IMR-90 (cell line): Measurements from ENCODE around the gene TGFBRAP1. TPM values are rescaled to one million over a fixed set of nuclear protein-coding genes. Genes with fewer than 3 reads are reported as not detected.

Experiments used
- ATAC-seq: fragments of 200-7000 bp; cut with Tn5 transposase; 2 replicates; pipeline ENCODE4 v1.9.1; 2020; ENCODE audit warnings: low read depth, mild to moderate bottlenecking, moderate library complexity
- BruUV-seq: library from RNA; stranded (reverse); fragments of 400-500 nt; replicated peaks from 2 replicates; lab custom pipeline; 2021; lab: Mats Ljungman, UMichigan
- CTCF ChIA-PET: fragments of 300-600 bp; formaldehyde crosslinking; extraction: SDS; loops from one replicate; lab custom pipeline; 2021; ENCODE audit warnings: antibody characterized with exemption; lab: Yijun Ruan, JAX
- POLR2A ChIA-PET: fragments of 300-600 bp; sonication (Branson Sonifier 250); formaldehyde crosslinking; loops from one replicate; lab custom pipeline; 2022; ENCODE audit warnings: antibody characterized with exemption; ENCODE audit not compliant: unreplicated experiment; lab: Charles Lee
- DNase-seq: peaks from one replicate; pipeline ENCODE4 v3.0.0; 2013
- H2AFZ ChIP-seq: replicated peaks from 2 replicates; pipeline ENCODE3; 2013; ENCODE audit warnings: low read length, mild to moderate bottlenecking; ENCODE audit not compliant: poor library complexity
- H2AK5ac ChIP-seq: 2 replicates; pipeline ENCODE4 v1.6.1; 2013; ENCODE audit warnings: low read depth, low read length, inconsistent platforms
- H2AK9ac ChIP-seq: replicated peaks from 2 replicates; pipeline ENCODE3; 2013; ENCODE audit warnings: mild to moderate bottlenecking, low read depth, low read length, moderate library complexity; ENCODE audit not compliant: poor library complexity
- H2BK120ac ChIP-seq: 2 replicates; pipeline ENCODE4 v1.6.1; 2013; ENCODE audit warnings: low read depth, low read length, inconsistent platforms
- H2BK15ac ChIP-seq: 3 replicates; pipeline ENCODE4 v1.6.1; 2013; ENCODE audit warnings: low read depth, low read length, inconsistent platforms
- H2BK20ac ChIP-seq: 2 replicates; pipeline ENCODE4 v1.6.1; 2013; ENCODE audit warnings: low read depth, mild to moderate bottlenecking, inconsistent platforms, low read length, moderate library complexity
- H2BK5ac ChIP-seq: 2 replicates; pipeline ENCODE4 v1.6.1; 2013; ENCODE audit warnings: mild to moderate bottlenecking, low read depth, low read length, inconsistent platforms; ENCODE audit not compliant: poor library complexity, severe bottlenecking
- H3K14ac ChIP-seq: replicated peaks from 2 replicates; pipeline ENCODE4 v1.6.1; 2013; ENCODE audit warnings: low read depth, low read length, inconsistent platforms
- H3K18ac ChIP-seq: 2 replicates; pipeline ENCODE4 v1.6.1; 2013; ENCODE audit warnings: low read depth, low read length, control low read depth
- H3K23ac ChIP-seq: 2 replicates; pipeline ENCODE4 v1.6.1; 2013; ENCODE audit warnings: low read depth, low read length, inconsistent platforms
- H3K27ac ChIP-seq: 2 replicates; pipeline ENCODE4 v1.5.1; 2013; ENCODE audit warnings: mild to moderate bottlenecking, control low read depth, low read length; ENCODE audit not compliant: insufficient read depth
- H3K27me3 ChIP-seq: 2 replicates; pipeline ENCODE4 v1.6.1; 2013; ENCODE audit warnings: low read length; ENCODE audit not compliant: control insufficient read depth, insufficient read depth
- H3K36me3 ChIP-seq: 2 replicates; pipeline ENCODE4 v1.6.1; 2013; ENCODE audit warnings: low read length, mixed read lengths; ENCODE audit not compliant: control insufficient read depth, insufficient read depth
- H3K4ac ChIP-seq: 2 replicates; pipeline ENCODE4 v1.6.1; 2013; ENCODE audit warnings: low read depth, low read length, inconsistent platforms
- H3K4me1 ChIP-seq: 2 replicates; pipeline ENCODE4 v1.6.1; 2013; ENCODE audit warnings: low read length, mixed read lengths; ENCODE audit not compliant: control insufficient read depth, insufficient read depth
- H3K4me2 ChIP-seq: 2 replicates; pipeline ENCODE4 v1.6.1; 2013; ENCODE audit warnings: low read depth, mild to moderate bottlenecking, control low read depth, low read length, moderate library complexity
- H3K4me3 ChIP-seq: 2 replicates; pipeline ENCODE4 v1.5.1; 2013; ENCODE audit warnings: low read depth, mild to moderate bottlenecking, control low read depth, low read length, moderate library complexity; ENCODE audit not compliant: insufficient read depth
- H3K56ac ChIP-seq: 2 replicates; pipeline ENCODE4 v1.6.1; 2013; ENCODE audit warnings: low read length, inconsistent platforms; ENCODE audit not compliant: insufficient read depth; ENCODE audit errors: extremely low read depth
- H3K79me1 ChIP-seq, 2 experiments: 2 replicates each; pipeline ENCODE4 v1.6.1; 2013; ENCODE audit warnings: low read length in 2 of 2, inconsistent platforms in 1 of 2, low read depth in 1 of 2
- H3K9ac ChIP-seq: 2 replicates; pipeline ENCODE4 v1.6.1; 2013; ENCODE audit warnings: low read depth, low read length, control low read depth
- H3K9me1 ChIP-seq: 2 replicates; pipeline ENCODE4 v1.6.1; 2013; ENCODE audit warnings: low read length, inconsistent platforms; ENCODE audit not compliant: insufficient read depth
- H3K9me3 ChIP-seq: 2 replicates; pipeline ENCODE4 v1.6.1; 2013; ENCODE audit warnings: low read length; ENCODE audit not compliant: control insufficient read depth, insufficient read depth
- H4K20me1 ChIP-seq: 2 replicates; pipeline ENCODE4 v1.6.1; 2013; ENCODE audit warnings: low read length, inconsistent platforms; ENCODE audit not compliant: insufficient read depth
- H4K5ac ChIP-seq: 2 replicates; pipeline ENCODE4 v1.6.1; 2013; ENCODE audit warnings: mild to moderate bottlenecking, low read depth, low read length, control low read depth
- H4K8ac ChIP-seq, 2 experiments: 2 replicates each; pipeline ENCODE4 v1.6.1; 2013; ENCODE audit warnings: low read depth in 2 of 2, low read length in 2 of 2, control low read depth in 1 of 2, inconsistent platforms in 1 of 2
- H4K91ac ChIP-seq: 2 replicates; pipeline ENCODE4 v1.6.1; 2013; ENCODE audit warnings: low read depth, low read length, inconsistent platforms; ENCODE audit not compliant: insufficient read depth
- BHLHE40 ChIP-seq: fragments of 150-350 bp; IDR thresholded peaks from 2 replicates; pipeline ENCODE4 v1.6.1; 2016; ENCODE audit warnings: mild to moderate bottlenecking, low read depth, low read length
- CEBPB ChIP-seq: IDR thresholded peaks from 2 replicates; pipeline ENCODE4 v1.6.1; 2012; ENCODE audit warnings: low read depth, low read length, improper control_type of control experiment
- CHD1 ChIP-seq: IDR thresholded peaks from 2 replicates; pipeline ENCODE4 v1.6.1; 2012; ENCODE audit warnings: low read depth, low read length, improper control_type of control experiment
- FOS ChIP-seq: fragments of 150-350 bp; IDR thresholded peaks from 2 replicates; pipeline ENCODE4 v1.6.1; 2016; ENCODE audit warnings: low read depth, low read length
- MAFK ChIP-seq: IDR thresholded peaks from 2 replicates; pipeline ENCODE4 v1.6.1; 2012; ENCODE audit warnings: low read depth, low read length, improper control_type of control experiment
- MAZ ChIP-seq: IDR thresholded peaks from 2 replicates; pipeline ENCODE4 v1.6.1; 2012; ENCODE audit warnings: low read depth, mild to moderate bottlenecking, low read length, improper control_type of control experiment, moderate library complexity, borderline replicate concordance
- RAD21 ChIP-seq: IDR thresholded peaks from 2 replicates; pipeline ENCODE4 v1.6.1; 2012; ENCODE audit warnings: low read length, improper control_type of control experiment
- RCOR1 ChIP-seq: IDR thresholded peaks from 2 replicates; pipeline ENCODE4 v1.6.1; 2012; ENCODE audit warnings: mild to moderate bottlenecking, low read length, improper control_type of control experiment; ENCODE audit not compliant: insufficient replicate concordance
- RFX5 ChIP-seq: IDR thresholded peaks from 2 replicates; pipeline ENCODE4 v1.8.0; 2012; ENCODE audit warnings: low read depth, mild to moderate bottlenecking, low read length, moderate library complexity
- SMC3 ChIP-seq: fragments of 150-350 bp; IDR thresholded peaks from 2 replicates; pipeline ENCODE4 v1.6.1; 2016; ENCODE audit warnings: low read depth, mild to moderate bottlenecking, antibody characterized with exemption, low read length, moderate library complexity
- WGBS, 2 experiments: methylation state at CpG; one replicate each; pipeline versions ENCODE4 v1.1.5 to v1.1.7; 2013; ENCODE audit warnings: missing lambda C conversion rate in 2 of 2; ENCODE audit not compliant: insufficient read length in 1 of 2; ENCODE audit errors: extremely low coverage in 2 of 2; 5-methylcytosine and 5-hydroxymethylcytosine counted together
- dilution Hi-C: fragments of 300-500 bp; cut with HindIII; formaldehyde crosslinking; loops from one replicate; pipeline ENCODE4 v1.14.3; 2018; ENCODE audit warnings: low sequenced_read_pairs; ENCODE audit not compliant: unreplicated experiment
- in situ Hi-C: fragments of 300-500 bp; cut with MboI; formaldehyde crosslinking; loops from 3 replicates; pipeline ENCODE4 v1.14.3; 2019; ENCODE audit warnings: low sequenced_read_pairs, inconsistent platforms, mixed read lengths
- intact Hi-C: fragments of 100-400 bp; cut with micrococcal nuclease; formaldehyde crosslinking; loops from 2 replicates; pipeline ENCODE4 v1.10.0; 2022
- polyA plus RNA-seq, 3 experiments: library from polyadenylated mRNA; depleted of rRNA; stranded (reverse); fragments of >200 nt; gene quantifications; 2 replicates each; pipeline ENCODE4 v1.2.3, GENCODE V29; 2012; ENCODE audit warnings: low replicate concordance in 1 of 3
- total RNA-seq: library from RNA; depleted of rRNA; stranded (reverse); fragments of >200 nt; gene quantifications from 2 replicates; pipeline ENCODE4 v1.2.3, GENCODE V29; 2012
- TF ChIP-seq, protein P1 (sequence below): fragments of 150-350 bp; IDR thresholded peaks from 2 replicates; pipeline ENCODE4 v1.6.1; 2016; ENCODE audit warnings: low read depth, mild to moderate bottlenecking, low read length, moderate library complexity, borderline replicate concordance

The TGFBRAP1 gene
- total and polyA plus RNA-seq, 2 of the 4 experiments (the other 2 are of a cell fraction), result 7.2 to 10.4 TPM

- TF ChIP-seq RFX5 (no peak), FOS (no peak), RCOR1 (no peak)
These were observed 40.5 kb upstream of the TGFBRAP1 start (continued) for GRCh38 chr2:105369777-105370690.

DNA sequence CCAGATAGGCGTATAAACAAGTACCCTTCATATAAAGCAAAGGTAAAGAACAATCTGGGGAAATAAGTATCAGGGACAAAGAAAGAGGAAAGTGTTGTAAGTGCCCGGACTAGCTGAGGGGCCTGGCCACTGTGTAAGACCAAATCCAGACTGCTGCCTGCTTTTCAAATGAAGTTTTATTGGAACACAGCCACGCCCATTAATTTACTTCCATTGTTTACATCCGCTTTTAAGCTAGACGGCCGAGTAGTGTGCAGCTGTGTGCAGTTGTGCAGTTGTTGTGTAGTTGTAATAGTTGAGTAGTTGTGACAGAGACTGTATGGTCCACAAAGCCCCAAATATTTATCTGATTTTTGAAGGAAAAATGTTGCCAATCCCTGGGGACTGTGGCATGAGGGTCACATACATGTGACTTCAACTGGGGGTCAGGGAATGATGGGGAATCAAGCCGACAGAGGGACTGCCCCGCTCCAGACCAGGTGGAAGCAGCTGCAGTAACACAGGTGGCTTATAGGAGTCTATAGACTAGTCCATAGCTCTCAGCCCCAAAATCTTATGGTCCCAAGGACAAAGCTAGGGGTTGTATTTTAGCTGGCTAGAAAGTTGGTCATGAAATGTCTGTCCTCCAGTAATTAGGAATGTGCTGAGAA is 39.3 kb upstream of the TGFBRAP1 start:
- Histone ChIP-seq H3K27me3 (no peaks in the 10 kb centered on the region), H3K9me1 (peaks cover 15% of the 10 kb centered on the region), H3K4me1 (peaks cover 22% of the 10 kb centered on the region), H3K27ac (peak overlapping the region; percentile 11; the same call in 1 of the 2 replicates), H3K14ac (no peak overlapping the region), H3K4ac (no peak overlapping the region), H3K56ac (no peak overlapping the region), H2BK20ac (no peak overlapping the region), H2AK5ac (no peak overlapping the region), H4K5ac (no peak overlapping the region), H3K18ac (no peak overlapping the region), H4K8ac (peak overlapping the region in 1 of 2 experiments; percentile 23; a peak in 1 of 4 replicates), H4K91ac (no peak overlapping the region), H3K4me2 (no peak overlapping the region), H4K20me1 (peaks cover 60% of the 10 kb centered on the region), H2BK15ac (no peak overlapping the region), H3K9ac (no peak overlapping the region), H2AK9ac (no peak overlapping the region), H3K36me3 (peaks cover 83% of the 10 kb centered on the region), H2BK120ac (no peak overlapping the region), H2AFZ (no peak overlapping the region), H3K79me1 (peaks cover 51 to 89% of the 10 kb centered on the region in 2 experiments), H3K9me3 (no peaks in the 10 kb centered on the region), H3K4me3 (no peak overlapping the region), H2BK5ac (peak overlapping the region; percentile 14), H3K23ac (no peak overlapping the region)
- no TSS peak for BruUV-seq
- intact Hi-C loops, result loop anchor here (1.0 kb wide), 1 partner anchor 152 kb away; no protein-coding TSS in a partner anchor
- ChIA-PET CTCF (interaction anchor here (0.5 to 1.5 kb wide), 4 partner anchors 13 to 1223 kb away, joined by 3 to 9 read pairs (median 4); no protein-coding TSS in a partner anchor), POLR2A (no interaction called here)
- dilution Hi-C loops, result no loop called here
- DNase-seq (no peak), ATAC-seq (no peak)
- no CpG with 5 or more reads among the region's 8 CpGs for WGBS, 2 experiments
- in situ Hi-C loops, result loop anchor here (5.0 kb wide), 1 partner anchor 148 kb away; no protein-coding TSS in a partner anchor
- TF ChIP-seq FOS (no peak), RAD21 (no peak), BHLHE40 (no peak), CEBPB (no peak), MAFK (no peak), MAZ (no peak), CHD1 (no peak), RFX5 (no peak), RCOR1 (no peak), SMC3 (no peak)
- TF ChIP-seq, protein P1, sequence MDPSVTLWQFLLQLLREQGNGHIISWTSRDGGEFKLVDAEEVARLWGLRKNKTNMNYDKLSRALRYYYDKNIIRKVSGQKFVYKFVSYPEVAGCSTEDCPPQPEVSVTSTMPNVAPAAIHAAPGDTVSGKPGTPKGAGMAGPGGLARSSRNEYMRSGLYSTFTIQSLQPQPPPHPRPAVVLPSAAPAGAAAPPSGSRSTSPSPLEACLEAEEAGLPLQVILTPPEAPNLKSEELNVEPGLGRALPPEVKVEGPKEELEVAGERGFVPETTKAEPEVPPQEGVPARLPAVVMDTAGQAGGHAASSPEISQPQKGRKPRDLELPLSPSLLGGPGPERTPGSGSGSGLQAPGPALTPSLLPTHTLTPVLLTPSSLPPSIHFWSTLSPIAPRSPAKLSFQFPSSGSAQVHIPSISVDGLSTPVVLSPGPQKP, result no peak
